HG03196 (cell line): ENCODE measurements around the gene FSTL4.

Experiments
- ATAC-seq: cut with Tn5 transposase; IDR thresholded peaks from one replicate; pipeline ENCODE4 v1.9.1; 2021; ENCODE audit not compliant: unreplicated experiment

The FSTL4 gene

GRCh38 chr5:133353741-133354140 lies 258.6 kb downstream of the FSTL4 start:
- no peak for ATAC-seq

GRCh38 chr5:133348406-133348805 lies 263.9 kb downstream of the FSTL4 start:
- ATAC-seq: no peak

GRCh38 chr5:133347039-133347438 lies 265.3 kb downstream of the FSTL4 start:
- ATAC-seq: no peak

- ATAC-seq: no peak
These were observed 268.1 kb downstream of the FSTL4 start for GRCh38 chr5:133344266-133344665.

GRCh38 chr5:133343196-133343595 lies 269.1 kb downstream of the FSTL4 start:
- no peak for ATAC-seq

- ATAC-seq: no peak
These were observed 270.2 kb downstream of the FSTL4 start for GRCh38 chr5:133341915-133342710.

GRCh38 chr5:133341296-133341695 lies 271.0 kb downstream of the FSTL4 start:
- ATAC-seq: no peak

GRCh38 chr5:133340822-133341221 lies 271.5 kb downstream of the FSTL4 start:
- no peak for ATAC-seq

- no peak for ATAC-seq
These were observed 272.2 kb downstream of the FSTL4 start for GRCh38 chr5:133340002-133340755.

GRCh38 chr5:133338504-133339355 lies 273.6 kb downstream of the FSTL4 start:
- ATAC-seq: no peak

- ATAC-seq: no peak
These were observed 274.4 kb downstream of the FSTL4 start for GRCh38 chr5:133337795-133338445.

GRCh38 chr5:133336969-133337410 lies 275.4 kb downstream of the FSTL4 start:
- no peak for ATAC-seq

GRCh38 chr5:133336121-133336968 lies 276.0 kb downstream of the FSTL4 start:
- ATAC-seq: no peak

GRCh38 chr5:133334796-133335639 lies 277.3 kb downstream of the FSTL4 start:
- ATAC-seq: no peak

- ATAC-seq: no peak
These were observed 278.8 kb downstream of the FSTL4 start for GRCh38 chr5:133333326-133334150.

- no peak for ATAC-seq
These were observed 279.8 kb downstream of the FSTL4 start for GRCh38 chr5:133332439-133333024.

GRCh38 chr5:133331941-133332340 lies 280.4 kb downstream of the FSTL4 start:
- ATAC-seq: no peak

- ATAC-seq: no peak
These were observed 281.4 kb downstream of the FSTL4 start for GRCh38 chr5:133330956-133331355.
